ENCODE measurements around the gene NKAPL. TPM values are rescaled to one million over a fixed set of nuclear protein-coding genes. Genes with fewer than 3 reads are reported as not detected.

The NKAPL gene
- total RNA-seq, 1 experiment from 2014 or later = not detected

- ChIA-PET POLR2A (interaction anchor here (0.5 to 3.3 kb wide), 16 partner anchors 8 to 302 kb away, joined by 3 to 25 read pairs (median 5); partner anchors contain the start of genes ZKSCAN3, ZKSCAN4, ZKSCAN8 and ZSCAN16), CTCF (interaction anchor here (0.6 to 2.1 kb wide), 2 partner anchors 138 to 385 kb away, joined by 3 to 5 read pairs; no protein-coding TSS in a partner anchor)
- peak; percentile 58 for DNase-seq (ENCODE audit: unreplicated experiment)
- Mint-ChIP-seq H3K27me3 (ENCODE audit: insufficient read depth, unreplicated experiment) (no peaks in the 10 kb centered on the region), H3K4me3 (ENCODE audit: unreplicated experiment) (peak overlapping the region; percentile 78), H3K27ac (ENCODE audit: low read depth, unreplicated experiment) (peak overlapping the region; percentile 76), H3K9me3 (ENCODE audit: unreplicated experiment) (no peaks in the 10 kb centered on the region), H3K36me3 (ENCODE audit: insufficient read depth, unreplicated experiment) (no peaks in the 10 kb centered on the region), H3K4me1 (ENCODE audit: insufficient read depth, unreplicated experiment) (peaks cover 6% of the 10 kb centered on the region)
- intact Hi-C loops (cut with micrococcal nuclease) = loop anchor here (5.0 to 10.0 kb wide), 2 partner anchors 369 to 404 kb away; a partner anchor contains a TSS
- TF ChIP-seq, protein P1, sequence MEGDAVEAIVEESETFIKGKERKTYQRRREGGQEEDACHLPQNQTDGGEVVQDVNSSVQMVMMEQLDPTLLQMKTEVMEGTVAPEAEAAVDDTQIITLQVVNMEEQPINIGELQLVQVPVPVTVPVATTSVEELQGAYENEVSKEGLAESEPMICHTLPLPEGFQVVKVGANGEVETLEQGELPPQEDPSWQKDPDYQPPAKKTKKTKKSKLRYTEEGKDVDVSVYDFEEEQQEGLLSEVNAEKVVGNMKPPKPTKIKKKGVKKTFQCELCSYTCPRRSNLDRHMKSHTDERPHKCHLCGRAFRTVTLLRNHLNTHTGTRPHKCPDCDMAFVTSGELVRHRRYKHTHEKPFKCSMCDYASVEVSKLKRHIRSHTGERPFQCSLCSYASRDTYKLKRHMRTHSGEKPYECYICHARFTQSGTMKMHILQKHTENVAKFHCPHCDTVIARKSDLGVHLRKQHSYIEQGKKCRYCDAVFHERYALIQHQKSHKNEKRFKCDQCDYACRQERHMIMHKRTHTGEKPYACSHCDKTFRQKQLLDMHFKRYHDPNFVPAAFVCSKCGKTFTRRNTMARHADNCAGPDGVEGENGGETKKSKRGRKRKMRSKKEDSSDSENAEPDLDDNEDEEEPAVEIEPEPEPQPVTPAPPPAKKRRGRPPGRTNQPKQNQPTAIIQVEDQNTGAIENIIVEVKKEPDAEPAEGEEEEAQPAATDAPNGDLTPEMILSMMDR (IDR thresholded peaks at IDR 0.05; ENCODE audit: unreplicated experiment) = no peak
- BruUV-seq (replicated peaks) = TSS peak; percentile 79
These were observed 40.5 kb upstream of the NKAPL start for GRCh38 chr6:28218312-28219248.

DNA sequence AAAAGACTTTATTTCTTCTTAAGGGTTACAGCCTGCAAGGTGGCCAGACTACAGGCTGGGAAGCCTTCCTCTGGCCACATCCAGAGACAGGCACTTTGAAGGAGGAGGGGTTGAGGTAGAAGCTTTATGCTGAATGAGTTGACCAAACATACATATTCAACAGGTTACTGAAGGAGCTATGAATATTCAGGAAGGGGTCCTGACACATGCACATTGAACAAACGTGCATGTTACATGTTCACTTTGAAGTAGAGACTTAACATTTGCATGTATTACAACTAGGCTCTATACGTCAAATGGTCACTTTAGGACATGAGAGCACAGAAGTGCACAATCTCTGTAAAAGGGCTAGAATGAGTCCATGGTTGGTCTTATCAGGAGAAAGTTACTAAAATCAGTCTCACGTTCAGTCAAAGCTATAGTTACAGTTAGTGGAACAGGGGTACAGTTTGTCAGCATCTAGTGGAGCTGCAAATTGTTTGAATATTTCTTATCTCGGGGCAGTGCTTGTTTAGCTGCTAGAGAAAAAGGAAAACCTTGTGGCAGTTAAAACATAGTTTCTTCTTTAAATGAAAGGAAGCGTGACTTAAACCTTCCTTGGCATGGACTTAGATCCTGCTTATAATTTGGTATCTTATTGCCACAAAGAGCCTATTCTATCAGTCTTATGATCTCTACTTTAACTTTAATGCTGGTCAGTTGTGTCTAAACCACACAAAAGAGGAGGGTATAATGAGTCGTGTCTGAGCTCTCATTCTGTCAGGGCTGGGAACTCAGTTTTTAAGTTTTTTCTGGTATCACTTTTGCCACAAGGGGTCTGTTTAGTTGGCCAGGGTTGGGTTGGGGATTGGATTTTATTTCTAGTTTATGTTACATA lies 38.6 kb upstream of the NKAPL start:
- H3K9me3 Mint-ChIP-seq (ENCODE audit: unreplicated experiment) = no peaks in the 10 kb centered on the region
- no peak for DNase-seq (ENCODE audit: unreplicated experiment)
- POLR2A ChIA-PET = interaction anchor here (1.0 to 3.3 kb wide), 5 partner anchors 15 to 366 kb away, joined by 3 to 25 read pairs (median 6); partner anchors contain the start of gene ZKSCAN8
- no peak overlapping the region for H3K4me3 Mint-ChIP-seq (ENCODE audit: unreplicated experiment)
- no peaks in the 10 kb centered on the region for H3K27me3 Mint-ChIP-seq (ENCODE audit: insufficient read depth, unreplicated experiment)
- intact Hi-C loops (cut with micrococcal nuclease) = no loop called here
- H3K4me1 Mint-ChIP-seq (ENCODE audit: insufficient read depth, unreplicated experiment) = peaks cover 9% of the 10 kb centered on the region
- TF ChIP-seq, protein P1 (IDR thresholded peaks at IDR 0.05; ENCODE audit: unreplicated experiment) = no peak
- H3K27ac Mint-ChIP-seq (ENCODE audit: low read depth, unreplicated experiment) = no peak overlapping the region
- no peaks in the 10 kb centered on the region for H3K36me3 Mint-ChIP-seq (ENCODE audit: insufficient read depth, unreplicated experiment)
- CTCF ChIA-PET = interaction anchor here (2.1 kb wide), 1 partner anchor 136 kb away, joined by 5 read pairs; no protein-coding TSS in a partner anchor
- no TSS peak for BruUV-seq (replicated peaks)

GRCh38 chr6:28224131-28225055 lies 34.7 kb upstream of the NKAPL start:
- peak overlapping the region; percentile 97 for H3K27ac Mint-ChIP-seq (ENCODE audit: low read depth, unreplicated experiment)
- H3K9me3 Mint-ChIP-seq (ENCODE audit: unreplicated experiment) = no peaks in the 10 kb centered on the region
- TF ChIP-seq, protein P1 (IDR thresholded peaks at IDR 0.05; ENCODE audit: unreplicated experiment) = no peak
- CTCF ChIA-PET = interaction anchor here (0.7 to 1.0 kb wide), 3 partner anchors 43 to 131 kb away, joined by 3 to 5 read pairs (median 3); no protein-coding TSS in a partner anchor
- peak overlapping the region; percentile 94 for H3K4me3 Mint-ChIP-seq (ENCODE audit: unreplicated experiment)
- peaks cover 23% of the 10 kb centered on the region for H3K36me3 Mint-ChIP-seq (ENCODE audit: insufficient read depth, unreplicated experiment)
- no peak for DNase-seq (ENCODE audit: unreplicated experiment)
- H3K4me1 Mint-ChIP-seq (ENCODE audit: insufficient read depth, unreplicated experiment) = peaks cover 14% of the 10 kb centered on the region
- no peaks in the 10 kb centered on the region for H3K27me3 Mint-ChIP-seq (ENCODE audit: insufficient read depth, unreplicated experiment)
- POLR2A ChIA-PET = interaction anchor here (0.5 to 3.7 kb wide), 15 partner anchors 11 to 751 kb away, joined by 3 to 36 read pairs (median 5); partner anchors contain the start of genes PGBD1, ZKSCAN4, ZKSCAN8 and ZNF184
- BruUV-seq (replicated peaks) = TSS peak; percentile 98
- intact Hi-C loops (cut with micrococcal nuclease) = loop anchor here (1.0 to 2.0 kb wide), 5 partner anchors 28 to 159 kb away; partner anchors contain the start of genes ZKSCAN4, ZKSCAN8 and ZSCAN26
